NCI-H187 (cell line): ENCODE data around the gene NAT16.
"Not testable (repeated sequence)": the region's sequence is repeated elsewhere in the genome, so short reads cannot be mapped to it uniquely, and the experiment has no call there.

Experiments
- DNase-seq, 2 experiments: peaks; one replicate each; lab custom pipeline; 2025; lab: John Stamatoyannopoulos, UW

NAT16 gene

DNA sequence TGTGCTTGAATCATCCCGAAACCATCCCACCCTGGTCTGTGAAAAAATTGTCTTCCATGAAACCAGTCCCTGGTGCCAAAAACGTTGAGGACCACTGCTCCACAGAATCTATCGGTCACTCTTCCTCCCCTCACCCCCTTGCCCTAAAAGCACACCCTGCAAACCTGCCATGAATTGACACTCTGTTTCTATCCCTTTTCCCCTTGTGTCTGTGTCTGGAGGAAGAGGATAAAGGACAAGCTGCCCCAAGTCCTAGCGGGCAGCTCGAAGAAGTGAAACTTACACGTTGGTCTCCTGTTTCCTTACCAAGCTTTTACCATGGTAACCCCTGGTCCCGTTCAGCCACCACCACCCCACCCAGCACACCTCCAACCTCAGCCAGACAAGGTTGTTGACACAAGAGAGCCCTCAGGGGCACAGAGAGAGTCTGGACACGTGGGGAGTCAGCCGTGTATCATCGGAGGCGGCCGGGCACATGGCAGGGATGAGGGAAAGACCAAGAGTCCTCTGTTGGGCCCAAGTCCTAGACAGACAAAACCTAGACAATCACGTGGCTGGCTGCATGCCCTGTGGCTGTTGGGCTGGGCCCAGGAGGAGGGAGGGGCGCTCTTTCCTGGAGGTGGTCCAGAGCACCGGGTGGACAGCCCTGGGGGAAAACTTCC is 54.0 kb downstream of the NAT16 start:
- DNase-seq = no peak

DNA sequence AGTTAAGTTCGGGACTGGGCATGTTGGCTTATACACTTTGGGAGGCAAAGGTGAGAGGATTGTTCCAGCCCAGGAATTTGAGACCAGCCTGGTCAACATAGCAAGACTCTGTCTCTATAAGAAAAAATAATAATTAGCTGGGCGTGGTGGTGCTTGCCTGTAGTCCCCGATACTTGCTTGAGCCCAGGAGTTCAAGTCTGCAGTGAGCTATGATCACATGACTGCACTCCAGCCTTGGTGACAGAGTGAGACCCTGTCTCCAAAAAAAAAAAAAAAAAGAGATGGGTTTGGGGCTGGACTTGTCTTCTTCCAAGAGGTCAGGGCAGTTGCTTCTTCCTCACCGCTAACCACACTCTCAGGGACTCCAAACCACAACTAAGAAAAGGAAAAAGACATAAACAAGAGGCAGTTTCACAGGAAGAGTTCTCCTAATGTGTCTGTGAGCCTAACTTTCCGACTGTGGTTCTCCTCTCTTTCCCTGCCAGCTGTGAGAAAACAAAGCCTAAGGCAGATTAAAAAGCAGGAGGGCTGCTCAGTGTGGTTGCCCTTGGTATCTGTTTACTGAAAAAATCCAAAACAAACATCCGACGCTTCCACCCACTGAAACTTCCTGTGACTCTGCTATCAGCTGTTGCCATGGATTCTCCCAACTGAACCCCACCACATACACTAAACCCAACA is 55.6 kb downstream of the NAT16 start:
- no peak for DNase-seq

DNA sequence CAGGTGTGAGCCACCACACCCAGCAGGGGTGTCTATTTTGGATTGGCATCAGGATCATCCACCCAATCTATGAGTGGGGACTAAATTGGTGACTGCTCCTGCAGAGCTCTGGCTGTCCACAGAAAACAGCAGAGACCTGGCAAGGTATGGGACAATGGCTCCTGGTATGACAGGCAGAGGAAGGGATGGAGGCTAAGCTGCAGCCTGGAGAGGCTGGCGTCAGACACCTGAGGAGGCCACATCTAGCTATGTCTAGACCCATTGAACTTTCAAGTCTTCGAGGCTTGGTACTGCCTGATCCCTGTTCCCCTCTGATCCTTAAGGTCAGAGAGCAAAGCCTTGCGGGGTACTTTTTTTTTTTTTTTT is 56.4 kb downstream of the NAT16 start:
- no peak for DNase-seq

DNA sequence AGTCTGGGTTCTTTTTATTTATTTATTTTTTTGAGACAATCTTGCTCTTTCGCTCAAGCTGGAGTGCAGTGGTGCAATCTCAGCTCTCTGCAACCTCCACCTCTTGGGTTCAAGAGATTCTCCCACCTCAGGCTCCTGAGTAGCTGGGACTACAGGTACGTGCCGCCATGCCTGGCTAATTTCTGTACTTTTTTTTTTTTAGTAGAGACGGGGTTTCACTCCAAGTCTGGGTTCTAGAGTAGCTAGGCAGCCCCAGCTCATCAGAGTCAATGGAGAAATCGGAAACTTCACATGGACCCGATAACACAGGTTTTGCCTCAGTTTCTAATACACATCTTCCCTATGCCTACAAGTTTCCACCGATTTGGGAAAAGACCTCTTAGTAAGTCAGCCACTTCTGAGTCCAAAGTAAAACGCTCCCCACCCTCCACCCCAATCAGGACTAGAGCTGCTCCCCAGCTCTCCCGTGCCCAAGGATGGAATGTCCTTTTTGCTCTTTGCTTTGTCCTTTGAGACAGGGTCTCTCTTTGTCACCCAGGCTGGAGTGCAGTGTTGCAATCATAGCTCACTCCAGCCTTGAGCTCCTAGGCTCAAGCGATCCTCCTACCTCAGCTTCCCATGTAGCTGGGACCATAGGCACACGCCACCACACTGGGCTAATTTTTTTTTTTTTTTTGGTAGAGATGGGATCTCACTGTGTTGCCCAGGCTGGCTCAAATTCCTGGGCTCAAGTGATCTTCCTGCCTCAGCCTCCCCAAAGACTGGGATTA is 57.0 kb downstream of the NAT16 start:
- no peak for DNase-seq

DNA sequence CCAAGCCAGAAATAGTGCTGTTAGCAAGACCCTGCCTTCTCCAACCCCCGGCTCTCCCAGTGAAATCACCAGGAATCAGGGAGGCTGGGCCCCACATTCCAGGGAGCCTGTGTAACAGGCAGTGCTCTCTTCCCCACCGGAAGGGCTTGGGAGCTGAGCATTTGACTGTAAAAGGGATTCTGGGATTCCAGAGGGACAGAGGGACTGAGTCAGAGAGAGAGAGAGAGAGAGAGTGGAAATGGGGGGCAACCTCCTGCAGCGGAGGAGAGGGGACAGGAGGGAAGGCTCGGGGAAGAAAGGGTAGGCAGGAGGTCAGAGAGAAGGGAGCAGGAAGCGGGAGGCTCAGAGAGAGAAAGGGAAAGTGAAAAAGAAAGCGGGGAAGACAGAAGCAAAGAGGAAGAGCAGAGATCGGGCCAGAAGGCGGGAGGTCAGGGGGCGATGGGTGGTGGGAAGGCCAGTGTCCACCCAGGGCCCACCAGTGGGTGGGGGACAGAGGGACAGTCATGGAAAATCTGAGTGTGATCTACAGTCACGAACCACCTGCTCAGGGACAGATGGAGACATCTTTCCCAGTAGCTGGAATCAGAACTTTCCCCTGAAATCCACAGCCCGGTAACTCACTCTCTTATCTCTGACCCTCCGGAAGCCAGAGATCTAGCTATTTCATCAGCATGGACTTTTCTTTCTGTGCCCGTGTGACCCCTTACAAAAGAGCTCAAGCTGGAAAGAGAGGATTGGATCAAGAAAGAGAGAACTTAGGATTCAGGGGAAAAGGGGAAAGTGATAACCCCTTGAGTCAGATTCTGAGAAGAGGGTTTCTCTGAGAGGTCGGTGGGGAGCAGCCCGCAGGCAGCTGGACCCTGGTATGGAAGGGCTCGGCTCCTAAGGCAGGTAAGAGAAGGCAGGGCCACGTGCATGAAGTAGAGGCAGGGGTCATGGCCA is 57.8 kb downstream of the NAT16 start:
- no peak for DNase-seq

DNA sequence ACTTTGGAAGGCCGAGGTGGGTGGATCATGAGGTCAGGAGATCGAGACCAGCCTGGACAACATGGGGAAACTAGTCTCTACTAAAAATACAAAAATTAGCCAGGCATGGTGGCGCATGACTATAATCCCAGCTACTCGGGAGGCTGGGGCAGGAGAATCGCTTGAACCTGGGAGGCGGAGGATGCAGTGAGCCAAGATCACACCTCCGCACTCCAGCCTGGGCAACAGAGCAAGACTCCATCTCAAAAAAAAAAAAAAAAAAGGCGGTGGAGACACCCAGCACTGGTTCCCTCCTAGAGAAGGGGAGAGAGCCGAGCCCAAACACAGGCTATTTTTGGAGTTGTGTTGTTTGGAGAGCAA is 58.5 kb downstream of the NAT16 start:
- not testable (repeated sequence) for DNase-seq
